IPS DF 19.7 (cell line): ENCODE data around the gene CCDC77.
"Not testable (repeated sequence)": the region's sequence is repeated elsewhere in the genome, so short reads cannot be mapped to it uniquely, and the experiment has no call there.

Source experiments
- DNase-seq: peaks from one replicate; pipeline ENCODE4 v3.0.0-alpha.2; 2013; ENCODE audit warnings: low read depth, low spot score

CCDC77 gene

DNA sequence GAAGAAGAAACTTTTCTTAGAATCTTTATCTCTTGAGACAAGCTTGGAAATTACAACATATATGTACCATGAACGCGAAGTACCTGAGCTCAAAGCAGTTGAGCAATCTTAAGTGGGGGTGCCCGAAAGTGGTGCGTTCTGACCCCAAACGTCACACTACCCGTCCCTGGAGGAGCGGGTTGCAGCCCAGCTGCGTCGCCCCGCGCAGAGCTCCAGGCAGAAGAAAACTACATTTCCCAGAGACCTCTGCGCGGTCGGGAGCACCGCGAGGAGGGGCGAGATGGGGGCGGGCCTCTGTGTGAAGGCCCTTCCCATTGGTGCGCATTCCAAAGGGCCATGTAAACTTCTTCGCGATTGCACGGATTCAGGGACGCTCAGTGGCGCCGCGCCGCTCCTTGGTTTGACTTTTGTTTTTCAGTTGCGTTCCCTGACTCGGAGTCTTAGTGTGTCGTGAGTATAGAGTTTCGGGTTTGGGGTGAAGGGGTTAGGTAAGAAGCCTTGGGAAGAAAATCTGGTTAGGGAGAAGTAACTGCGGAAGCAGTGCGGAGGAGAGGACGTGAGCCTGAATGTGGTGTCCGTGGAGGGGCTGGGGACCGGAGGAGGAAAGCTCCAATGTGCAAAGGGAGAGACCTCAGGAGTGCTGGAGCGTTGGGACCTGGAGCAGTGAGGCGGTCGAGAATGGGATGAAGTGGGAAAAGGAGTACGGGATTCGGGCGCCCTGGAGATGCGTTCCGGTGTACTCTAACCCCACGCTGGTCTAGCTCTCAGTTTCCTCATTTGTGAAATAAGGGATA, at the start of gene CCDC77:
Gene CCDC77, plus strand, starts transcription at position 410 of the 794 bp plus-strand sequence. CDS start 7,740 bp downstream, outside the sequence.
- DNase-seq = peak; percentile 60

- no peak for DNase-seq
Measured at GRCh38 chr12:356276-356988, 45.0 kb upstream of the CCDC77 start.

- DNase-seq = no peak
Measured at GRCh38 chr12:359091-359490, 42.4 kb upstream of the CCDC77 start.

- no peak for DNase-seq
Measured at GRCh38 chr12:366820-367219, 34.6 kb upstream of the CCDC77 start.

DNA sequence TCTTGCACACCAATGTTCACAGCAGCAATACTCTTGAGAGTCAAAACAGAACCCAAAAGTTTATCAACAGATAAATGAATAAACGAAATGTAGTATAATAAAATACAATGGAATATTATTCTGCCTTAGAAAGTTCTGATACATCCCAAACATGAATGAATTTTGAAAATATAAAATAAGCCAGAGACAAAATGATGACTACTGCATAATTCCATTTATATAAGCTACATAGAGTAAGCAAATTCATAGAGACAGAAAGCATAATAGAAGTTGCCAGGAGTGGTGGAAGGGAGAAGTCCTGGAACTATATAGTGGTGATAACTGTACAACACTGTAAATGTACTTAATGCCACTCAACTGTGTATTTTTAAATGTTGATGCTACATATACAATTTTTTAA, 33.5 kb upstream of the CCDC77 start:
- DNase-seq = no peak

DNA sequence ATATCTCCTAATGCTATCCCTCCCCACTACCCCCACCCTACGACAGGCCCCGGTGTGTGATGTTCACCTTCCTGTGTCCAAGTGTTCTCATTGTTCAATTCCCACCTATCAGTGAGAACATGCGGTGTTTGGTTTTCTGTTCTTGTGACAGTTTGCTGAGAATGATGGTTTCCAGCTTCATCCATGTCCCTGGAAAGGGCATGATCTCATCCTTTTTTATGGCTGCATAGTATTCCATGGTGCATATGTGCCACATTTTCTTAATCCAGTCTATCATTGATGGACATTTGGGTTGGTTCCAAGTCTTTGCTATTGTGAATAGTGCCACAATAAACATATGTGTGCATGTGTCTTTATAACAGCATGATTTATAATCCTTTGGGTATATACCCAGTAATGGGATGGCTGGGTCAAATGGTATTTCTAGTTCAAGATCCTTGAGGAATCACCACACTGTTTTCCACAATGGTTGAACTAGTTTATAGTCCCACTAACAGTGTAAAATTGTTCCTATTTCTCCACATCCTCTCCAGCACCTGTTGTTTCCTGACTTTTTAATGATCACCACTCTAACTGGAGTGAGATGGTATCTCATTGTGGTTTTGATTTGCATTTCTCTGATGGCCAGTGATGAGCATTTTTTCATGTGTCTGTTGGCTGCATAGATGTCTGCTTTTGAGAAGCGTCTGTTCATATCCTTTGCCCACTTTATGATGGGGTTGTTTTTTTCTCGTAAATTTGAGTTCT, 30.5 kb upstream of the CCDC77 start:
- DNase-seq = not testable (repeated sequence)

DNA sequence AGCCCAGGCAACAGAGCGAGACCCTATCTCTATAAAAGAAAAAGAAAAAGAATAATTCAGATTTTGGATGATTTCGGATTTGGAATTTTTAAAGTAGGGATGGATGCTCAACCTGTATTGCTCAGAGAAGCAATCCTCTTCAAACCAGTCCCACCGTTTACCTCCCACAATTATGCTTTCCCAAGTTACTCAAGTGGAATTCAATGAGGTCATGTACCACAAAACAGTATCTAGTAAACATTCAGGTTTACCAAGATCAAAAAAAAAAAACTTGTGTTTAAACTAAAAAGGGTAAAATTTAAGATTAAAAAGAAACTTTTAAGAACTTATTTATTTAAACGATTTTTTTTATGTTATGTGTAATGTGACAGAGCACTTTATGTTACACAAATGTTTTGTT, 14.8 kb upstream of the CCDC77 start:
- DNase-seq = no peak

DNA sequence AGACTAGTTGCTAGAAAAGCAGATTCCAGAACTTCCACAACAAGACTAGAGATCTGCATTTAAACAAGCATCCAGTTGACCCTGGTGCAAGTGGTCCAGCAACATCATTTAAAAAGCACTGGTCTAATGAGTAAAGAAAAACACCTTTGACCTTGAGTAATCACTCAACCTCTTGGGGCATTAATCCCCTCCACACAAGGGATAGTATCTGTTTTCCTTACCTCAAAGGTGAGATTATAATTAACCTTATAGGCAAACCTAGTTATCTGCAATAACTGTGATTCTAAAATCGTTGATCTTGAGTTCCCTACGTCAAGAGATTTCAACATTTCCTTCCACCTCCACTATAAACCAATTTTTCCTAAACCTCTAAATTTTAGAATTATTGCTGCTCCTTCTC, 13.4 kb upstream of the CCDC77 start:
- no peak for DNase-seq

DNA sequence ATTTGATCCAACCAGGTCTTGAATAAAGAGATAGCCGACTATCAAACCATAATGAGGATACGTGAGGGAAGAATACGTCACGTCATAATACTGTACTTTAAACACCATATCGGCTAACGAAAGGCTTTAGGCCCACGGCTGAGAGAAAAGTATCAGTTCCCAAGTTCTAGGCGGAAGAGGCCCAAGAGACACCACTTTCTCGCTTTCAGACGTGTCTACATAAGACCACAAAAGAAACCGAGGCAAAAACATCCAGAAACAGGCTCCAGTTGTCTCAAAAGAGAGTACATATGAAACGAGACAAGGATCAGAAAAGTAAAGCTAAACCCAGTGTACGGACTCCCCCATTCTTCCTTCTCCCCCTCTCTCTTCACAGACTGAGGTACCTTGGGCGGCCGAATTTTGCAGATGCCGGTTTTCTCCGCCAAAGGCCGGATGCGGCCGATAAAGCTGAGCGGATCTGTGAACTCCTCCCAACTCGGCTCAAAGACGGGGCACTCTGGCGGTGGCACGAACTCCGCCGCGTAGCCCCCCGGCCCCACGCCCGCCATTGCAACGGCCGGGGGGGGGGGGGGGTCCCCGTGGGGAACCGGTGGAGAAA, 12.8 kb upstream of the CCDC77 start:
- no peak for DNase-seq

- DNase-seq = peak; percentile 78
Measured at GRCh38 chr12:389142-390096, 12.0 kb upstream of the CCDC77 start, which contains the start of gene KDM5A. Gene KDM5A (minus strand): TSS chr12:389320. CDS start chr12:389091, 229 bp downstream.

DNA sequence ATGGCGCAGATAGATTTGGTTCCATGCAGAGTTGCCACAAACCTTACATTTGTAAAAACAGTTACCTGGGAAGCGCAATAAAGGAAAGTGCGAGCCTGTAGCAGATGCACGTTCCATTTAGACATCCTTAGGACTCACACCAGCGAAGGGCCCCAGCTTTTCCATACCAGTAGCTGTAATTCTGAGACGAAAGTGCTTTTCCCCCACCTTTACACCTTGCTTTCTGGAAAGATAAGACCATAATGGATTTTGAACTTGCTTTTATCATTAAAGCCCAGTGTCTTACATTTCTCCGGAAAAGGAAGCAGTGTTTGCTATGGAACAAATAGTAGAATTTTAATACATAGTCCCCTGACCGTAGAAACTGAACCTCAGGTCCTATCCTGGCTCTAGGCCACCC, 616 bp upstream of the CCDC77 start:
- no peak for DNase-seq

DNA sequence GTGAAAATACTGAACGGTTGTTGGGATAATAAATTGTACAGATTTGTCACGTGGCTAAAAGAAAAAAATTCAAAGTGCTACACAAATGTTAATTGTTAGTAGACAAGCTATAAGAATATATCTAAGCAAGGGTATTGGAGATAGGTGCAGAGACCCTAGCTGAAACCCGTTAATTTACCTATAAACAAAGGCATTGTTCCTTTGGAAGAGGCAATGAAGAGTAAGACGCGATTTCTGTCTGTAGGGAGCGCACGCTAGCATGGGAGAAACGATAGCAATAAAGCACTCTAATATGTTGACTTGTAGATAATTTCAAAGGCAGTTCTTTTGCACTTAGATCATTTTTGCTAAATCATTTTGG, 565 bp downstream of the CCDC77 start:
- no peak for DNase-seq

- no peak for DNase-seq
Measured at GRCh38 chr12:414859-415258, 13.4 kb downstream of the CCDC77 start.

DNA sequence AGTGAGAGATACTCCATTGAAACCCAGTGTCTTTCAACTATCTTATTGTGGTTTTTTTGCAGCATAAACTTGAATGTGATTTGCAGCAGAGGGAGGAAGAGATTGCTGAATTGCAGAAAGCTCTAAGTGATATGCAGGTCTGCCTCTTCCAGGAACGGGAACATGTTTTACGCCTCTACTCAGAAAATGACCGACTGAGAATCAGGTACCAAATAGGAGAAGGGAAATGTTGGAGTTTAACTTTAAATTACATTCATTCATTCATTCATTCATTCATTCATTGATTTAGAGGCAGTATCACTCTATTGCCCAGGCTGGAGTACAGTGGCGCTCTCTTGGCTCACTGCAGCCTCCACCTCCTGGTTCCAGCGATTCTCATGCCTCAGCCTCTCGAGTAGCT, 17.0 kb downstream of the CCDC77 start:
- no peak for DNase-seq

GRCh38 chr12:422526-422925, 21.1 kb downstream of the CCDC77 start:
- no peak for DNase-seq

DNA sequence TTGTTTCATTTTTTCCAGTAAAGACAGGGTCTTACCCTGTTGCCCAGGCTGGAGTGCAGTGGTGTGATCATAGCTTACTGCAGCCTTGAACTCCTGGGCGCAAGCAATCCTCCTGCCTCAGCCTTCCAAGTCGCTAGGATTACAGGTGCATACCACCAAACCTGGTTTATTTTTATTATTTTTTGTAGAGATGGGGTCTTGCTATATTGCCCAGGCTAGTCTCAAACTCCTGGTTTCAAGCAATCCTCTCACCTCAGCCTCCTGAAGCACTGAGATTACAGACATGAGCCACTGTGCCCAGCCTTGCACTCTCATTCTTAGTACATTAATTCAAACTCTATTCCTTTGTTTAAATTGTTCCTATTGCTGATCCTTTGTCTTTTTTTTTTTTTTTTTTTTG, 34.3 kb downstream of the CCDC77 start:
- DNase-seq = not testable (repeated sequence)

DNA sequence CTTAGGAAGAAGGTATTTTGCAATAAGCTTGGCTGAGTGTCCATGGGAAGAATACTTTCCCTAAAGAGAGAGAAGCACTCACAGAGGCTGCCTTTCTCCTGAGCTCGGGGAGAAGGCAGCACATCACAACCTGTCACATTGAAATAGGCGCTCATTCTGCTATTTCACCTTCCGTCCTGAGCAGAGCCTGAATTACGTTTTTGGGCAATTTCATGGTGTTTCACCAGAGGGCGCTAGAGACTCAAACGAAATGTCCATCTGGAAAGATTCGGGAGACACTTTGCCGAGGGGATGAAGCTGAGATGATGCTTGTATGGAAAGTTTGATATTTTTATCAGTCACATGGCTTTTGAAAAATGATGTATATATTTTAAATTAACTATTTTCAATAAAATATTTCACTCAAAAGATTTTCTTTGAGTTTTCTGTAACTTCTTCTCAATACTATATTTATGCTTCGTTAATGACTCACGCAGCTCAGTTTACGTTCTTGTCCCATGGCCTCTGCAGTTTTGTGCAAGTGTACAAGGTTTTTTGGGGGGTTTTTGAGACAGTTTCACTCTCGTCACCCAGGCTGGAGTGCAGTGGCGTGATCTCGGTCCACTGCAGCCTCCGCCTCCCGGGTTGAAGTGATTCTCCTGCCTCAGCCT, 40.9 kb downstream of the CCDC77 start:
- DNase-seq = no peak

DNA sequence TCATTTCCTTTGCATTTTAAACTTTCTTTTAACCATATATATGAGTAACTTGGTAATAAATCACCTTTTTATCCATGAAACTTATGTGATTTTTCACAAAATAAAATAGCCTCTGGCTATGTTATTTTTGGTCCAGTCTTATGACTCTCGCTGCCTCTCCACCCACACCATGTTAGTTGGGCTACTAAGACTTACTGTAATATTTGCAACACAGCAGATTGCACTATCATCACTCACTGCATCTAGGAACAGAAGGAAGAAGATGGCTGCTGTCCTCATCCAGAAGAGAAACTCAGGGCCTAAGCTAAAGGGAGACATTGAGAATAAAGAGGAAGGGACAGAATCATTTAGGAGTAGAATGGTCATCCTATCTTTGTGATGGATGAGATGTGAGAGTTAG, 45.7 kb downstream of the CCDC77 start:
- no peak for DNase-seq

GRCh38 chr12:449203-449602, 47.8 kb downstream of the CCDC77 start:
- no peak for DNase-seq

- no peak for DNase-seq
Measured at GRCh38 chr12:450438-450837, 49.0 kb downstream of the CCDC77 start.
